ENCODE measurements around the gene SFRP2.

DNA sequence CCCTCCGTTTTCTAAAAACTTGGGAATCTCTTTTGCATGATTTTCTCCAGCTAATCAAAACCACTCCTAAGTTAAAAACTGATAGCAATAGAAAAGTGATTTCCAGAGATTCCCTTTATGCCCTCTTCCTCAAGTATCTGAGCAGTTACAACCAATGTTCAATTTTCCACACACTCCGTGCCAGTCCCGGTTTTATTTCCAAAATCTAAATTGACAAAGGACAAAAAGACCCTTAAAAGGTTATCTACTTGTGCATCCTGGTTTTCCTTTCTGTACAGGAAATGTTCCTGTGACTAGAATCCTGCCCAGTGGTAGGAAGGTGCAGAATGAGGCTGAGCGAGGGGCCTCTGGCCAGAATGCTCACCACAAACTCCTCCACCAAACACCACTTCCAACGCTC lies 1.3 kb downstream of the SFRP2 start:
- TF ChIP-seq POLR2A (IDR thresholded peaks at IDR 0.05): no peak
- TF ChIP-seq, protein P1, sequence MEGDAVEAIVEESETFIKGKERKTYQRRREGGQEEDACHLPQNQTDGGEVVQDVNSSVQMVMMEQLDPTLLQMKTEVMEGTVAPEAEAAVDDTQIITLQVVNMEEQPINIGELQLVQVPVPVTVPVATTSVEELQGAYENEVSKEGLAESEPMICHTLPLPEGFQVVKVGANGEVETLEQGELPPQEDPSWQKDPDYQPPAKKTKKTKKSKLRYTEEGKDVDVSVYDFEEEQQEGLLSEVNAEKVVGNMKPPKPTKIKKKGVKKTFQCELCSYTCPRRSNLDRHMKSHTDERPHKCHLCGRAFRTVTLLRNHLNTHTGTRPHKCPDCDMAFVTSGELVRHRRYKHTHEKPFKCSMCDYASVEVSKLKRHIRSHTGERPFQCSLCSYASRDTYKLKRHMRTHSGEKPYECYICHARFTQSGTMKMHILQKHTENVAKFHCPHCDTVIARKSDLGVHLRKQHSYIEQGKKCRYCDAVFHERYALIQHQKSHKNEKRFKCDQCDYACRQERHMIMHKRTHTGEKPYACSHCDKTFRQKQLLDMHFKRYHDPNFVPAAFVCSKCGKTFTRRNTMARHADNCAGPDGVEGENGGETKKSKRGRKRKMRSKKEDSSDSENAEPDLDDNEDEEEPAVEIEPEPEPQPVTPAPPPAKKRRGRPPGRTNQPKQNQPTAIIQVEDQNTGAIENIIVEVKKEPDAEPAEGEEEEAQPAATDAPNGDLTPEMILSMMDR (IDR thresholded peaks at IDR 0.05): no peak

Data from body of pancreas (tissue), 4 donors.